RKO (cell line): ENCODE measurements around the gene AMOTL1.
"Not testable (repeated sequence)": the region's sequence is repeated elsewhere in the genome, so short reads cannot be mapped to it uniquely, and the experiment has no call there.

Experiments
- DNase-seq: peaks from one replicate; pipeline ENCODE4 v3.0.0-alpha.2; 2016; ENCODE audit warnings: low spot score

Gene AMOTL1

DNA sequence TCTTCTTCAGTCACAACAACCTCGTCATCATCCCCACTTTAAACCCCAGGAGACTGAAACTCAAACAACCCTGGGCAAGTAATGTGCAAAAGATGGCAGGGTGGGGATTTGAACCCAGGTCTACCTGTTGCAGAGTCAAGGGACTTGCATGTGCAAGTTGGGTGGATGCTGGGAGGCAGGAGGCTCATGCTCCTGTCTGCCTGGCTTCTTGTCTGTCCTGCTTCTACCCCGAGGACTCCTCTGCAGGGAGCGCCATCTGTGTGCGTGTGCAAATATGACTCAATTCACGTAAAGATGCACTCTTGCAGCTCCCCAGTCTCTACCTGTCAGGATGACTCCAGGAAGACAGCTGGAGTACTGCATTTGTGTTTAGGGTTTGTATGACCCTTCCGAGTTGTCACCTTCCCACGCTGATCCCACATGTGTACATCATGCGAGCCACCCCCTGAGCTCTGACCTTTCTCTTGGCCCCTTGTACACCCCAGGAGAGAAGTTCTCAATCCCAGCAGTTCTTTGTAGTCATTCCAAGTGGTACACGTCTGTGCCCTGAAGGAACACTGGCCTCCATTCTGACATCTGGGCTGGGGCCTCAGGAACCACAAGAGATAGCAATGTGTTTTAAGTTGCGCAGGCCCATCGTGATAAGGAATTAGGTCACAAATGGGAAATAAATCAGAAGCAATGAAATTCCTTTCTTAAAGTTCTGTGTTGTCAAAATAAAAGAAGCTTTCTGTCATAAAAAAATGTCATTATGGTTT is 109.5 kb downstream of the AMOTL1 start:
- DNase-seq, result no peak

DNA sequence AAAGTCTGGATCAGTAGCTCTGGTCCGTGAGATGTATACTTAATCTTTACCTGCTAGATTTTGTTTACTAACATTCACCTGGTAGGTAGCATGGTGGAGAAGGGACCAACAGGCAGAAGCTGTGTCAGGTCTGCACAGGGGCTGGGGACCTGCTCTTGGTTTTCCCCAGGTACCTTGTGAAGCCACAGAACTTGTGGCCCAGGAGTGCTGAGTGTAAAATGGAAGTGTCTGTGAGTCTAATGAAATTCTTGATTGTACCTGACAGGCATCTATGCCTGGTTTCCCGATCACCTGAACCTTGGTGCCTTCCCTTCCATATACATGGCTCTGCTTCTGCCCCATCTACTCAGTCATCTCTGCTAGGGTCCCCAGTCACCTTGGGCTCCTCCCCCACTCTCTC is 110.8 kb downstream of the AMOTL1 start:
- no peak for DNase-seq

DNA sequence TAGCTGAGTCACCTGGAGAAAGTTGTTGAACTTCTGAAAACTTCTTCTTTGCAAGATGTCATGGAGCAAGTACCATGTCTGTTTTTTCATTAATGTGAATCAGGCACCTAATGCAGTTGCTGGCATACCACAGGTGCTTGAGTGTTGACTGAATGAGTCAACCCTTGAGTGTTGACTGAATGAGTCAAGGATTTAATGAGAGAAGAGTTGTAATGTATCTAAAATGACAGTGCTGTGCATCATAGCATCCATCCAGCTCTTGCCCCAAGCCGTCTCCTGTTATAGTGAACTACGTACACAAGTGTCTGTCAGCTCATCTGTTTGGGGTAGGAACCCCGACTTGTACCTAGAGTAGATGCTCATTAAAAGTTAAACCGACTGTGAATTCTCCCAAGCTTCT is 112.1 kb downstream of the AMOTL1 start:
- peak; percentile 79 for DNase-seq

DNA sequence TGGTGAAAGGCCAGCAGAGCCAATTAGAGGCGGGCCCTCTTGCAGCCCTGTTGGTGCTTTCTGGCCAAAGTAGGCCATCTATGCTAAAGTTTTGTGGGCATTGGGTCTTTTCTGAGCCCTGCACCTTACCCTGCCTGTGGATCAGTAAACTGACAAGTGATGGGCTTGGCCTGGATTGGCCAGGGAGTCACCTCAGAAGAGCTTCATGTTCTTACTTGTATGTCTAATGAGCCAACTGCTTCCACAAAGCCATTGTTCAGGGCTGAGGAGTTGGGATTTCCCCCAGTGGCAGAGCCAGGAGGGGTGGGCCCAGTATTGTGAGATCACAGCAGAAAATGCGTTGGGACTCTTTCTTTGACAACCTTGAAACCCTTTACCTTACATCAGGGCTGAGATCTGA is 114.8 kb downstream of the AMOTL1 start:
- no peak for DNase-seq

DNA sequence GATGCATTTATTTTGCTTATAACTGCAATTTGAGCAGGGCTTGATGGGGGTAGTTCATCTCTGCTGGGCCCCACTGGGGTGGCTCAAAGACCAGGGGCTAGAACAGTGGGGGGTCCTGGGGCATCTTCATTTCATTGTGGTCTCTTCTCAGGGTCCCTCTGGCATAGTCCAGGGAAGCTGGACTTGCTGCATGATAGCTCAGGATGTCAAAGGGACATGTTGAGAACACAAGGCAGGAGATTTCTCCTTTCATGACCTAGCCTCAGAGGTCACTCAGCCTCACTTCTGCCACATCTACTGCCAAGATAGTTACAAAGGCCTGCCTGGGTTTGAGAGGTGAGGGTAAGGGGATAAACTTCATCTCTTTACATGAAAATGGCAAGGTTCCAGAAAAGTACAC is 115.7 kb downstream of the AMOTL1 start:
- no peak for DNase-seq

DNA sequence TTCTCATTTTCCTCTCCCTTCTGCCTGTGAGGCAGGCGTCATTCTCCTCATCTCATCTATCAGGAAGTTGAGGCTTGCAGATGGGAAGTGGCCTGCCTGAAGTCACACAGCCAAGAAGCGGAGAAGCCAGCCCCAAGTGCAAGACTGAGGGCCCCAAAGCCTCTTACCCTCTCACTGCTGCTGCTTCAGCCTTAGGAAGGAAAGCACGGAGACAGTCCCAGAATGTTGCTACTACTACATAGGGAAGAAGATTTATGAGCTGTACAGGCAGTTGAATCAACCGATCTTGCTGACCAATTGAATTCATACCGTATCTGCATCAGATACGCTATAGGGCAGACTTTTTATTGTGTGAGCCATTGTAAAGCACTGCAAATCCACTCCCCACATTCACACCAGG is 116.2 kb downstream of the AMOTL1 start:
- DNase-seq, result no peak

DNA sequence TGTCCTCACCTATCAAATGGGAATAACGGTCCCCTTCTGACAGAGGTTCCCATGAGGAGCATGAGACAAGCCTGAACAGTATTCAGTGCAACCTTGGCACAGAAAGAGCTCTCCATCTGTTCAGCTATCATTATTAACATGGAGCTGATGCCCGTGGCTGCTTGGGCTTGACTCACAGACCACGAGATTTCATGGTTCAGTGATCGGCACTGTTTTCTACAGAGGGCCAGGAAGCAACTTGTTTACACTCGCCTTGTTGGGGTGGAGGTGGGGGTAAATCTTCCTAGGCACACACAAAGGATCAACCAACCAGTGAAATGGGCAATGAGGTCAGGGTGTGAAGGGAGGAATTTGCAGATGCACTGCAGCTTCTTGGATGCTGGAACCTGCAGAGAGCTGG is 117.0 kb downstream of the AMOTL1 start:
- no peak for DNase-seq

DNA sequence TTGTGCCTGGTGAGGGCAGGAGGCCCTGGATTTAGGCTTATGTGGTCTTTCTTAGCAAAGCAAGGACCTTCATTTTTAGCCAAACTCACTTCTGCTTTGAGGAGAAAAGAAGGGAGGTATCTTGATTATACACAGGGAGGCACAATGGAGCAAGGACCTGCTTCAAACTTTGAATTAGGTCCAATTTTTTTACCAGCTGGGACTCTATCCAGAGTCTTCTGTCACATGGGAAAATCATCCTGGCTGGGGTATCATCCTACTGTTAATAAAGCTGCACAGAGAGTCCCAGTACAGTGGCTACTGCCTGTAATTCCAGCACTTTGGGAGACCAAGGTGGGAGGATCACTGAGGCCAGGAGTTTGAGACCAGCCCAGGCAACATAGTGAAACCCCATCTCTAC is 117.4 kb downstream of the AMOTL1 start:
- DNase-seq, result no peak

DNA sequence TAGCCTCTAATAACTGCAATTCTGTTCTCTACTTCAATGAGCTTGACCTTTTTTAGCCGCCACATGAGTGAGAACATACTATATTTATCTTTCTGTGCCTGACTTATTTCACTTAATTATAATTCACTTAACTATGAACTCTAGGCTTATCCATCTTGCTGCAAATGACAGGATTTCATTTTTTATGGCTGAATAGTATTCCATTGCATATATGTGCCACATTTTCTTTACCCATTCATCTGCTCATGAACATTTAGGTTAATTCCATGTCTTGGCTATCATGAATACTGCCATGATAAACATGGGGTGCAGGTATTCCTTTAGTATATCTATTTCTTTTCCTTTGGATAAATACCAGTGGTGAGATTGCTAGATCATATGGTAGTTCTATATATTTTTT is 120.0 kb downstream of the AMOTL1 start:
- no peak for DNase-seq

DNA sequence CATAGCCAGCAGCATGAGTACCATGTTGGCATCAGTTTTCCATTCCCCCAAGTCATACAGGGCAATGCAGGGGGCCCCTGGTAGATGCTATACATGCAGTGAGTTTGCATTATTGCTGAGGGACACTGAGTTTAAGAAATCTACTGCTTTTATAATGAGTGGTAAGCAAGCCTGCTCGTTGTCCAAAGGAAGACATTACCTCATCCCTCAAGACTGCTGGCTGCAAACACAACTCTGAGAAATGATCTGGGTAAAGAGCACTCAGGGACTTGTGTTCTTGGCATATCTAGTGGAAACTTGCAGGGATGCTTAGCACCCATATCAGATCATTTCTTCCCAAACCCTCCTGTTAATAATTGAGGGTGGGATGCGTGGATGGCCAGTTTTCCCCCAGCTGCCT is 127.3 kb downstream of the AMOTL1 start:
- no peak for DNase-seq

DNA sequence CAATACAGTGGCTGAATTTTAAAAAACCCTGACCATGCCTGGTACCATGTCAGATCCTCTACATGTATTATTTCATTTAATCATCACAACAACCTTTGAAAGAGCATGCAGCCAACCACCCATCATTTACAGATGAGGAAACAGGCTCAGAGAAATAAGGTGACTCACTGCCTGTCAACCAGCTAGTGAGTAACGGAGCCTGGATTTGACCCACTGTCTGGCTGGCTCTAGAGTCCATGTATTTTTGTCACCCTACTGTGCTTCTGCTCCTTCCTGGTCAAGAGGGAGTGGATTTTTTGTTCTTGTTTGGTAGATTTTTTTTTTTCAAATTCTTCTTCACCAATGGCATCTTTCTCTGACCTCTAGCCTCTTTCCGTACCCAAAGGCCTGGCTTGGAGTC is 127.8 kb downstream of the AMOTL1 start:
- DNase-seq, result peak; percentile 45

DNA sequence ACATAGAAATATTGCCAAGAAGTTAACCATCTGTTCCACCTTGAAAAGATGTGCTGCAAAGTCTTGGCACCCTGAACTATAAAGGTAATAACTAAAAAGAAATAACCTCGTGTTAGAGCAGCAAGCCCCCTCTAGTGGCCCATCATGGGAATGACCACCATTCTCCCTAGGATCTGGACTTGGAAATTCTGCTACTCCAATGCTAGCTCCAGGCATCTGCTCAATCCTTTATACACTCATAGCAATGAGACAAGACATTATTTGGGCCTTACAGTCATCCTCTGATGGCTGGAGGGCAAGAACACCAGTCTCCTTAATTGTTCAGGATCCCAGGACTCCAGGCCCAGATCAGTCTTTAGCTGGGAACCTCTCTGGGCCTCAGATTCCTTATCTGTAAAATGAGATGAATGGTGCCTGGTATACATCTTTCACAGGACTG is 129.2 kb downstream of the AMOTL1 start:
- DNase-seq, result peak; percentile 60

DNA sequence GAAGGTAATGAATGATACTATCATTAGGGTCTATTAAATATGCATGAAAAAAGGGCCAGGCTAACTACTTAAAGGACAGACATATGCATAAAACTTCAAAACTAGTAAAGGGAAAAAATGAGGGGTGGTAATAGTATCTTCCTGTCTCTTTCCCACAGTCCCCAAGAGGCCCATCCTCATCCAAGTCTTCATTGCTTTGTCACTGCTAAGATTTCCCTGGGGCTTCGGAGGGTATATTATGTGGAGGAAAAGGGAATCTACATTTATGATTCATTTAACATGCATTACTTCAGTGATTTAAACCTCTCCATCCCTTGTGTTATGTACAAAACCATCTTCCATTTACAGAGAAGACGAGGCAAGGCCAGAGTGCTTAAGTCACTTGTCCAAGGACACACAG is 139.1 kb downstream of the AMOTL1 start:
- no peak for DNase-seq

DNA sequence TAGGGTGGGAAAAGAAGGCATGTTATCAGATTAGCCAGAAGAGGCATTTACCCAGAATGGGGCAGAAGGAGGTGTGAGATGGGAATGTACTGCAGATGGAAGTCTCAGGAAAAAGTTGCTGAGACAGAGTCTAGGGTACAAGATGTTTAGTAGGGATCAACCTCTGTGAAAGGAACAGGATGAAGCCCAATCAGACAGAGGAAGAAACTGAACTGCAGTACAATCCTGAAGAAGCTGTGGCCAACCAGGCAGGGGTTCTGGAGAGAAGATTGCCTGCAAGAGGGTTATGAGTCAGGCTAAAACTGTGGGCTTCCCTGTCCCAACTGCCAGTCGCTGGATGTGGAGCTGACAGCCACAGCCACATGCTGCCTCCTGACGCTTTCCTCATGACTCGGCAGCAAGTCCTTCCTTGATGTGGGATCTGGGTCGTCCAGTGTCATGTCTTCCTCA is 141.2 kb downstream of the AMOTL1 start:
- DNase-seq, result no peak

DNA sequence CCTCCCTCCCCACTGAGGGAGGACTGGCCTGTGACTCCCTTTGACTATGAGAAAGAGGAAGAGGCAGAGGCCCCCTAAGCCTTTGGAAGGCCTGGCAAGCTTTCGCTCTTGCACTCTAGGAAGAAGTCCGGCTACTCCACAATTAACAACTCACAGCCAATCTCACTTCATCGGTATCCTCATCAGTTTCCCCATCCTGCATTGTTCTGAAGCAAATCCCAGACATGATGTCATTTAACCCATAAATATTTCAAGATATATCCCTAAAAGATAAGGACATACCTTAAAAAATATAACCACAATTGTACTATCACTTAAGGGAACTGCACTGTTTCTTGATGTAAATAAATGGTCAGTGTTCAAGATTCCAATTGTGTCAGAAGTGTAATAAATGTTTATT is 142.1 kb downstream of the AMOTL1 start:
- DNase-seq, result no peak

DNA sequence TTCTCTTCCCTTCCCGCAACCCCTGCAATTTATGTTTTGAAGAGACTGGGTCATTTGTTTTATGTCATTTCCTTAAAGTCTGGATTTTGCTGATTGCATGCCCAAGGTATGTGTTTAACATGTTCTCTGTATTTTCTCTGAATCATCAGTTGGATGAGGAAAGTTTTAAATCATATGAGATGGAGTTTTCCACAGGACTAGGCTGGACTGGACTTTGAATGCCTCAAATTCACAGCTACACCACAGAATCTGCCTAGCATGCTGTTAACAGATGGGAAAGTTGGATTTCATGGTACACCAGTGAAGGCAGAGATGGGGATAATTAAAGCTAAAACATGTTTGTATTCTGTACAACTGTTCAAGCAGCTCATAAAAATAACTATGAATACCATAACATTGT is 142.6 kb downstream of the AMOTL1 start:
- DNase-seq, result no peak

DNA sequence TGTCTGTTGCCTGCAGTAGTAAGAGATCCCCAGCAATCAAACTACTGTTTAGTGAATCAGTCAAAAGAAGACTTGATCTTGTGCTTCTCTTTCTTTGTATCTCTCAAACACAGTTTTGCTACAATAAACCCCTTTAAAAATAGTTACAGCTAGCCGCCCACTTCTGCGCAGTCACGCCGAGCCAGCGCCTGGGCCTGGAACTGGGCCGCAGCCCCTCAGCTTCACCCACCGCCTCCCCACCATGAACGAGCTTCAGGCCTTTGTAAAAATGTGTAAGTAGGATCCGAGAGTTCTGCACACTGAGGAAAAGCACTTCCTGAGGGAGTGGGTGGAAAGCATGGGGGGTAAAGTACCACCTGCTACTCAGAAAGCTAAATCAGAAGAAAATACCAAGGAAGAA is 144.7 kb downstream of the AMOTL1 start:
- no peak for DNase-seq

DNA sequence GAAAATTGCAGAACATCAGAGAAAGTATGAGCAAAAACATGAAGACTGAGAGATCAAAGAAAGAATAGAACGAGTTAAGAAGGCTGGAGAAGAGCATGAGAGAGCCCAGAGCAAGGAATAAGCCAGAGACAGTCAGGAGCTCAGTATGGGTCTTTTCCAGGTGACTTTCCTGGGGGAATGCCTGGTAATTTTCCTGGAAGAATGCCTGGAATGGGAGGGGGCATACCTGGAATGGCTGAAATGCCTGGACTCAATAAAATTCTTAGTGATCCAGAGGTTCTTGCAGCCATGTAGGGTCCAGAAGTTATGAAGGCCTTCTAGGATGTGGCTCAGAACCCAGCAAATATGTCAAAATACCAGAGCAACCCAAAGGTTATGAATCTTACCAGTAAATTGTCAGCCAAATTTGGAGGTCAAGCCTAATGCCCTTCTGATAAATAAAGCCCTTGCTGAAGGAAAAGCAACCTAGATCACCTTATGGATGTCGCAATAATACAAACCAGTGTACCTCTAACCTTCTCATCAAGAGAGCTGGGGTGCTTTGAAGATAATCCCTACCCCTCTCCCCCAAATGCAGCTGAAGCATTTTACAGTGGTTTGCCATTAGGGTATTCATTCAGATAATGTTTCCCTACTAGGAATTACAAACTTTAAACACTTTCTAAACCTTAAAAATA is 145.7 kb downstream of the AMOTL1 start:
- DNase-seq, result not testable (repeated sequence)

DNA sequence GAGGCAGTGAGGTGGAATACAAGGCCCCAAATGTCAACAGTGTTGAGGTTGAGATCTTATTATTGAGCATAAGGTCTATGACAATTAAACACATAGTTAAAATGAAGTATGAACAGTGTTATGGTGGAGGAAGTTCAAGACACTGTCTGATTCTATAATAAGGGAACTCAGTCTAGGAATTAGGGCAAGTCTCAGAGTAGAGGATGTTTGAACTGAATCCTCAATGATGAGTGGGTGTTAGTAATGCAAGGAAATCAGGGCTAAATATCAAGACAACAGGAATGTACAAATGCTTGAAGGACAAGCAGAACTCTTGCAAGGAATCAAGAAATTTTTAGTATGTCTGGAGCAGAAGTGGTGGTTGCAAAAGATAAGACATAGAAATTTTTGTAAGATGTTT is 152.2 kb downstream of the AMOTL1 start:
- no peak for DNase-seq

DNA sequence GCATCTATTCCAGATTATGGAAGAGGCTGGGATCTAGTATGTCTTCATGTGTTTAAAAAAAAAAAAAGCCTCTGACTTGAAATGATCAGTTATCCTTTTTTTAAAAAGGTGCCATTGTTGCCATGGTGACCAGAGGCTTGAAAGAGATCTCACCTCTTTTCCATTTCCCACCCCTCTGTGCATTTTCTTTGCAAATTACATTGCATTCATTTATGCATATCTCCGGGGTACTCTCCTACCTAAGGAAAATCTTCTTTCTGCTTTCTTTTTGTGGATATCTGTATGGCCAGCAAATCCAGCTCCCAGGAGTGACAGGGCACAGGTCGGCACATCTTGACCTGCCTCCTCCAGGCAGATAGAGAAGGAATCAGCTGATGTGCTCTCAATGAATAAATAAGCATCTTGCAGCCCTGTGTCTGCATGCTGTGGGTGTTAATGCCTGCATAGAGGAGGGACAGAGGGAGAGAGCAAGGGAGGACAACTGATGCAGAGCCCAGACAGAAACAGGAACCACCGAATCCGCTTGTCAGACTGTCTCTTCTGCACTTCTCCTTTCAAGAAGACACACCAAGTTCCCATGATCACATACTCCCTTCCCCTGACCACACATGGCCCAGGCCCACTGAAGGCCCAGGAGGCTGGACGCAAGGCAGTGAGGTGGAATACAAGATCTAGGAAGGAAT is 154.3 kb downstream of the AMOTL1 start:
- no peak for DNase-seq

DNA sequence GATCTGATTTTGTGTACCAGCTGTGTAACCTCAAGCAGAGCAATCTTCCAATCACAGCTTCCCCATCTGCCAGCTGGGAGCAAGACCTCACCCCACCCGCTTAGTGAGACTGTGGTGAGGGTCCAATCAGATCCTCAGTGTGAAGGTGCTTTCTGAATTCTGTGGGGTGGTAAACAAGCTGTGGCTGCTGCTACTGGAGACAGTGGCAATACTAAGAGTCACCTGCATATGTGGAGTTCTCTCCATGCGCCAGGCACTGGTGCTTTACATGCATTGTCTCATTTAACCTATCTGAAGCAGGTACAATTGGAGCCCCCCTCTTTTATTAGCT is 154.8 kb downstream of the AMOTL1 start:
- no peak for DNase-seq

DNA sequence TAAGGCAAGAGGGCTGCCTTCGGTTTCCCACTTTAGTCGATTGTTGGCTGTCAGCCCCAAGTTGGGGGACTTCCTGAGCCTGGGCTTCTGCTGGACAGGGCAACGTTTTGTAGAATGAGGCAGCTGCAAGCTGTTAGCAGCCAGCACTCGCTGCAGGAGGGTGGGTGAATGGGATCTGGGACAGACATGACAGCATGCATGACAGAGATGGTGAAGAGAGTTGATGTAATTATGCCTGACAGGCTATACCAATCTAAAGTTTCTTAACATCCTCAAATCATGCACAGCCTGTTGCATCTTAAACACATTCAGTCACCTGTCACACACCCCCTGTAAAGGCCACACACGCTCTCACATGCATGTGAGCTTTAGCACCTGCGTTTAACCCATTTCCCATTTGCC is 156.0 kb downstream of the AMOTL1 start:
- no peak for DNase-seq

DNA sequence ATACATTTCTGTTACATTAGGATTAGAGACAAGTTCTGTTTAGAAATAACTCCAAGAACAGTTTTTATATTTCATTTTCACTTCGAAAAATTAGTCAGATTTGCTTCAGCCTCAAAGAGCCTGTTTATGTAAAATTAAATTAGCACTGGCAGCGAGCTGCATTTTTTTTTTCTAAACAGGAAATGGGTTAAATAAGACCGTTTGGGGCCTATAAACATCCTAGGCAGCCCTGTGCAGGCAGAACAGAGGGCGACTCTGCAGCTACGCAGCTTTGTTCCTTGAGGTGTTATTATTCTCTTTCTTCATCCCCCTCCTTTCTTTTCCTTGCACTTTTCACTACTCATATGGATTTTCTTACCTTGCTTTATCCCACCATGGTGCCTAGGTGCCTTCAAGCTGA is 156.5 kb downstream of the AMOTL1 start:
- DNase-seq, result no peak
